GM12878 (cell line): Measurements from ENCODE around the gene ANKRD28. TPM values are rescaled to one million over a fixed set of nuclear protein-coding genes. Genes with fewer than 3 reads are reported as not detected.

Experiments used
- ATAC-seq: fragments of 200-7000 bp; cut with Tn5 transposase; 3 replicates; pipeline ENCODE4 v1.9.1; 2020; ENCODE audit warnings: mild to moderate bottlenecking, moderate library complexity
- BruUV-seq: library from RNA; stranded (reverse); fragments of 400-500 nt; replicated peaks from 2 replicates; lab custom pipeline; 2021; lab: Mats Ljungman, UMichigan
- CTCF ChIA-PET: fragments of 300-600 bp; sonication (Branson Sonifier 250); formaldehyde crosslinking; extraction: SDS; loops from one replicate; lab custom pipeline; 2021; ENCODE audit warnings: inconsistent platforms; lab: Yijun Ruan, JAX
- POLR2A ChIA-PET: fragments of 350-600 bp; formaldehyde crosslinking; extraction: SDS; loops from one replicate; lab custom pipeline; 2021; ENCODE audit warnings: inconsistent platforms; lab: Charles Lee
- RAD21 ChIA-PET: fragments of 300-600 bp; sonication (Branson Sonifier 250); formaldehyde crosslinking; loops from one replicate; lab custom pipeline; 2023; ENCODE audit warnings: antibody characterized with exemption; ENCODE audit not compliant: unreplicated experiment; lab: Charles Lee
- SMC1A ChIA-PET: fragments of 300-600 bp; sonication (Branson Sonifier 250); formaldehyde crosslinking; loops from one replicate; lab custom pipeline; 2023; ENCODE audit not compliant: unreplicated experiment, uncharacterized antibody; lab: Charles Lee
- DNase-seq: peaks from one replicate; pipeline ENCODE4 v3.0.0-alpha.2; 2011; ENCODE audit warnings: low read depth, low spot score
- FAIRE-seq: peaks from 3 replicates; lab custom pipeline; 2011; peaks lifted over from hg19 to GRCh38; lab: Jason Lieb, UNC
- H2AFZ ChIP-seq: 2 replicates; pipeline ENCODE4 v1.6.0; 2011; ENCODE audit warnings: low read depth, low read length, control low read depth; ENCODE audit not compliant: control insufficient read depth
- H3K27ac ChIP-seq: 2 replicates; pipeline ENCODE4 v1.5.1; 2011; ENCODE audit warnings: control low read depth; ENCODE audit not compliant: control insufficient read depth, insufficient read depth
- H3K27me3 ChIP-seq, 2 experiments: replicated peaks in 1 of 2; 2 replicates each; pipeline versions ENCODE4 v1.6.0 to v1.6.1; 2011; ENCODE audit warnings: low read length in 1 of 2; ENCODE audit not compliant: control insufficient read depth in 2 of 2, insufficient read depth in 2 of 2
- H3K36me3 ChIP-seq, 2 experiments: 2 replicates each; pipeline ENCODE4 v1.5.1; 2011; ENCODE audit warnings: low read length in 1 of 2; ENCODE audit not compliant: control insufficient read depth in 2 of 2, insufficient read depth in 2 of 2
- H3K4me1 ChIP-seq: 2 replicates; pipeline ENCODE4 v1.6.1; 2011; ENCODE audit warnings: mild to moderate bottlenecking, low read length, moderate library complexity, mixed read lengths; ENCODE audit not compliant: control insufficient read depth, insufficient read depth
- H3K4me2 ChIP-seq: 2 replicates; pipeline ENCODE4 v1.6.0; 2011; ENCODE audit warnings: control low read depth; ENCODE audit not compliant: control insufficient read depth, insufficient read depth
- H3K4me3 ChIP-seq: fragments of 200-600 bp; sonication (generic); 2 replicates; pipeline ENCODE4 v1.5.1; 2016
- H3K79me2 ChIP-seq: 2 replicates; pipeline ENCODE4 v1.6.0; 2011; ENCODE audit warnings: low read length; ENCODE audit not compliant: control insufficient read depth, insufficient read depth
- H3K9ac ChIP-seq: 2 replicates; pipeline ENCODE4 v1.8.0; 2011; ENCODE audit warnings: low read length, control low read depth, mixed read lengths; ENCODE audit not compliant: control insufficient read depth, insufficient read depth
- H3K9me3 ChIP-seq: replicated peaks from 3 replicates; pipeline ENCODE4 v1.5.1; 2011; ENCODE audit warnings: mild to moderate bottlenecking, low read length; ENCODE audit not compliant: control insufficient read depth, insufficient read depth
- H4K20me1 ChIP-seq: 2 replicates; pipeline ENCODE4 v1.6.0; 2011; ENCODE audit not compliant: control insufficient read depth, insufficient read depth
- CEBPB ChIP-seq, 2 experiments: fragments of 150-350 bp in 1 of 2; IDR thresholded peaks; 2 replicates each; pipeline ENCODE4 v1.6.1; 2012 to 2014; ENCODE audit warnings: low read depth in 2 of 2, low read length in 2 of 2, borderline replicate concordance in 1 of 2, inconsistent platforms in 1 of 2
- CTCF ChIP-seq, 3 experiments: IDR thresholded peaks in 2 of 3; conservative IDR thresholded peaks in 1 of 3; 2 replicates each; pipeline ENCODE4 v1.5.1; 2011; ENCODE audit warnings: low read depth in 3 of 3, low read length in 3 of 3, mild to moderate bottlenecking in 3 of 3, control low read depth in 2 of 3, moderate library complexity in 2 of 3, inconsistent platforms in 1 of 3, mixed read lengths in 1 of 3; ENCODE audit not compliant: control insufficient read depth in 2 of 3, insufficient read depth in 1 of 3; ENCODE audit errors: extremely low read depth in 1 of 3
- FOXM1 ChIP-seq: IDR thresholded peaks from 2 replicates; pipeline ENCODE4 v1.6.1; 2012; ENCODE audit warnings: low read depth, mild to moderate bottlenecking, inconsistent platforms, low read length, moderate library complexity
- HDAC2 ChIP-seq: fragments of 200-600 bp; sonication (generic); IDR thresholded peaks from 2 replicates; pipeline ENCODE4 v1.6.1; 2017
- LARP7 ChIP-seq: fragments of 450-650 bp; IDR thresholded peaks from 2 replicates; pipeline ENCODE4 v1.6.1; 2017; ENCODE audit warnings: mild to moderate bottlenecking
- NFYB ChIP-seq: IDR thresholded peaks from 2 replicates; pipeline ENCODE4 v1.6.1; 2011; ENCODE audit warnings: low read depth, mild to moderate bottlenecking, low read length, improper control_type of control experiment, moderate library complexity; ENCODE audit not compliant: insufficient read depth
- PKNOX1 ChIP-seq: fragments of 450-650 bp; IDR thresholded peaks from 2 replicates; pipeline ENCODE4 v1.6.1; 2016; ENCODE audit warnings: mild to moderate bottlenecking
- POU2F2 ChIP-seq: IDR thresholded peaks from 3 replicates; pipeline ENCODE4 v1.6.1; 2011; ENCODE audit warnings: low read depth, mild to moderate bottlenecking, low read length, borderline replicate concordance
- RELA ChIP-seq: fragments of 450-650 bp; IDR thresholded peaks from 2 replicates; pipeline ENCODE4 v1.8.0; 2014; ENCODE audit warnings: borderline replicate concordance; ENCODE audit not compliant: partially characterized antibody
- RUNX3 ChIP-seq: IDR thresholded peaks from 2 replicates; pipeline ENCODE4 v1.6.1; 2012; ENCODE audit warnings: low read length, inconsistent platforms
- SIN3A ChIP-seq: IDR thresholded peaks from 2 replicates; pipeline ENCODE4 v1.6.1; 2012; ENCODE audit warnings: low read depth, low read length, improper control_type of control experiment
- TCF3 ChIP-seq: IDR thresholded peaks from 2 replicates; pipeline ENCODE4 v1.6.1; 2012; ENCODE audit warnings: low read depth, mild to moderate bottlenecking, low read length, borderline replicate concordance; ENCODE audit not compliant: insufficient read depth
- USF1 ChIP-seq: IDR thresholded peaks from 2 replicates; pipeline ENCODE4 v1.6.1; 2011; ENCODE audit warnings: borderline replicate concordance, low read depth, mild to moderate bottlenecking, moderate library complexity, mixed read lengths, low read length; ENCODE audit not compliant: insufficient read depth; ENCODE audit errors: extremely low read length
- WRNIP1 ChIP-seq: IDR thresholded peaks from 2 replicates; pipeline ENCODE4 v1.6.1; 2011; ENCODE audit warnings: low read depth, low read length, improper control_type of control experiment, borderline replicate concordance
- WGBS: methylation state at CpG from one replicate; pipeline ENCODE4 v1.1.6; 2016; ENCODE audit warnings: low lambda C conversion rate; ENCODE audit not compliant: insufficient replicate concordance, insufficient coverage; ENCODE audit errors: missing lambda C conversion rate; 5-methylcytosine and 5-hydroxymethylcytosine counted together
- in situ Hi-C: fragments of 300-500 bp; cut with MboI; formaldehyde crosslinking; loops from 9 replicates; pipeline ENCODE4 v1.14.3; 2018; ENCODE audit warnings: mixed read lengths
- intact Hi-C: fragments of 100-400 bp; cut with micrococcal nuclease; formaldehyde crosslinking; loops from one replicate; pipeline ENCODE4 v1.14.2; 2022; ENCODE audit not compliant: unreplicated experiment
- polyA plus RNA-seq, 11 experiments: library from polyadenylated mRNA; depleted of rRNA in 4 of 11; unstranded in 6 of 11; stranded (reverse) in 5 of 11; fragments of >200 nt; fragmentation: Nextera tagmentation in 4 of 11; fragmentation: Illumina TruSeq in 1 of 11; extraction: Ambion mirVana in 4 of 11; extraction: Trizol in 1 of 11; gene quantifications; 1 replicate in 1 of 11; 2 replicates in 10 of 11; pipeline versions ENCODE4 v1.2.1 to v1.2.3, GENCODE V29; 2011 to 2016; ENCODE audit warnings: inconsistent platforms in 2 of 11, missing spikeins in 2 of 11, low read depth in 1 of 11
- total RNA-seq, 4 experiments: library from RNA; depleted of rRNA in 3 of 4; stranded (reverse); fragments of >200 nt in 3 of 4; fragmentation: Illumina TruSeq in 1 of 4; extraction: Trizol in 1 of 4; gene quantifications; 2 replicates each; pipeline versions ENCODE4 v1.2.1 to v1.2.3, GENCODE V29; 2013 to 2021
- TF ChIP-seq, protein P1 (sequence below): fragments of 450-650 bp; IDR thresholded peaks from 2 replicates; pipeline ENCODE4 v1.6.1; 2017; ENCODE audit warnings: antibody characterized with exemption, mild to moderate bottlenecking, moderate library complexity

ANKRD28 gene
- total and polyA plus RNA-seq, 10 of the 15 experiments (the other 5 are each of a cell fraction or from before 2014, with no cell fraction given): 11.2 to 105 (median 38.3) TPM

- FAIRE-seq (no peak), ATAC-seq (no peak), DNase-seq (no peak)
- Histone ChIP-seq H3K27me3 (no peaks in the 10 kb centered on the region), H3K4me3 (no peak overlapping the region), H3K9ac (no peak overlapping the region), H2AFZ (no peak overlapping the region), H3K4me1 (peaks cover 9% of the 10 kb centered on the region), H4K20me1 (no peaks in the 10 kb centered on the region), H3K9me3 (no peaks in the 10 kb centered on the region), H3K27ac (no peak overlapping the region), H3K4me2 (no peak overlapping the region), H3K36me3 (no peaks in the 10 kb centered on the region), H3K79me2 (peaks cover 34% of the 10 kb centered on the region)
- POLR2A ChIA-PET: interaction anchor here (1.0 kb wide), 1 partner anchor 357 kb away, joined by 3 read pairs; no protein-coding TSS in a partner anchor
- BruUV-seq: no TSS peak
- WGBS: 95% methylated on average over 7 of the region's 7 CpGs
- in situ Hi-C loops (no loop called here), intact Hi-C loops (no loop called here)
- CTCF ChIA-PET: interaction anchor here (0.7 to 2.2 kb wide), 3 partner anchors 11 to 49 kb away, joined by 4 to 6 read pairs (median 5); no protein-coding TSS in a partner anchor
- SMC1A ChIA-PET: interaction anchor here (0.7 to 1.3 kb wide), 4 partner anchors 11 to 1053 kb away, joined by 3 to 6 read pairs (median 3); no protein-coding TSS in a partner anchor
- RAD21 ChIA-PET: interaction anchor here (1.3 kb wide), 1 partner anchor 14 kb away, joined by 3 read pairs; no protein-coding TSS in a partner anchor
- TF ChIP-seq RELA: no peak
- TF ChIP-seq POU2F2: no peak
- no peak for TF ChIP-seq RUNX3
- TF ChIP-seq TCF3: no peak
- no peak for TF ChIP-seq WRNIP1
- no peak for TF ChIP-seq PKNOX1
- TF ChIP-seq CEBPB (IDR thresholded peaks at IDR 0.05; ENCODE audit: borderline replicate concordance in 1 of 2, low read depth in 2 of 2, low read length in 2 of 2): no peak
- no peak for TF ChIP-seq SIN3A
- TF ChIP-seq HDAC2: no peak
- TF ChIP-seq USF1: no peak
- no peak for TF ChIP-seq NFYB
- TF ChIP-seq, protein P1, sequence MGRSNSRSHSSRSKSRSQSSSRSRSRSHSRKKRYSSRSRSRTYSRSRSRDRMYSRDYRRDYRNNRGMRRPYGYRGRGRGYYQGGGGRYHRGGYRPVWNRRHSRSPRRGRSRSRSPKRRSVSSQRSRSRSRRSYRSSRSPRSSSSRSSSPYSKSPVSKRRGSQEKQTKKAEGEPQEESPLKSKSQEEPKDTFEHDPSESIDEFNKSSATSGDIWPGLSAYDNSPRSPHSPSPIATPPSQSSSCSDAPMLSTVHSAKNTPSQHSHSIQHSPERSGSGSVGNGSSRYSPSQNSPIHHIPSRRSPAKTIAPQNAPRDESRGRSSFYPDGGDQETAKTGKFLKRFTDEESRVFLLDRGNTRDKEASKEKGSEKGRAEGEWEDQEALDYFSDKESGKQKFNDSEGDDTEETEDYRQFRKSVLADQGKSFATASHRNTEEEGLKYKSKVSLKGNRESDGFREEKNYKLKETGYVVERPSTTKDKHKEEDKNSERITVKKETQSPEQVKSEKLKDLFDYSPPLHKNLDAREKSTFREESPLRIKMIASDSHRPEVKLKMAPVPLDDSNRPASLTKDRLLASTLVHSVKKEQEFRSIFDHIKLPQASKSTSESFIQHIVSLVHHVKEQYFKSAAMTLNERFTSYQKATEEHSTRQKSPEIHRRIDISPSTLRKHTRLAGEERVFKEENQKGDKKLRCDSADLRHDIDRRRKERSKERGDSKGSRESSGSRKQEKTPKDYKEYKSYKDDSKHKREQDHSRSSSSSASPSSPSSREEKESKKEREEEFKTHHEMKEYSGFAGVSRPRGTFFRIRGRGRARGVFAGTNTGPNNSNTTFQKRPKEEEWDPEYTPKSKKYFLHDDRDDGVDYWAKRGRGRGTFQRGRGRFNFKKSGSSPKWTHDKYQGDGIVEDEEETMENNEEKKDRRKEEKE: no peak
- no peak for TF ChIP-seq LARP7
- no peak for TF ChIP-seq CTCF (IDR thresholded peaks at IDR 0.05 in 2 of 3, conservative IDR thresholded peaks at IDR 0.05 in 1 of 3; ENCODE audit: control insufficient read depth in 2 of 3, extremely low read depth in 1 of 3, insufficient read depth in 1 of 3, low read depth in 3 of 3, low read length in 3 of 3)
- no peak for TF ChIP-seq FOXM1
Measured at GRCh38 chr3:15823092-15823491, 25.3 kb upstream of the ANKRD28 start.
